K562 (cell line): ENCODE data around the gene LZTFL1. TPM values are rescaled to one million over a fixed set of nuclear protein-coding genes. Genes with fewer than 3 reads are reported as not detected.

Experiments
- ATAC-seq: fragments of 200-7000 bp; cut with Tn5 transposase; 3 replicates; pipeline ENCODE4 v1.9.1; 2020; ENCODE audit warnings: moderate library complexity
- BruUV-seq: library from RNA; stranded (reverse); fragments of 400-500 nt; replicated peaks from 2 replicates; lab custom pipeline; 2021; lab: Mats Ljungman, UMichigan
- CTCF ChIA-PET: fragments of 300-600 bp; formaldehyde crosslinking; extraction: SDS; loops from one replicate; lab custom pipeline; 2021; ENCODE audit warnings: low intra/inter-chr PET ratio; lab: Yijun Ruan, JAX
- POLR2A ChIA-PET: fragments of 300-600, 350-650 bp; sonication (Branson Sonifier 250); formaldehyde crosslinking; extraction: SDS; loops from one replicate; lab custom pipeline; 2021; ENCODE audit warnings: antibody characterized with exemption, inconsistent platforms; lab: Yijun Ruan, JAX
- DNase-seq, 4 experiments: peaks; one replicate each; pipeline versions ENCODE4 v3.0.0 to v3.0.0-alpha.2; 2011 to 2018; ENCODE audit warnings: low spot score in 3 of 4, mixed read lengths in 3 of 4; ENCODE audit errors: extremely low read depth in 1 of 4
- FAIRE-seq: peaks from 2 replicates; lab custom pipeline; 2011; peaks lifted over from hg19 to GRCh38; lab: Jason Lieb, UNC
- H2AFZ ChIP-seq: 2 replicates; pipeline ENCODE4 v1.6.0; 2011; ENCODE audit warnings: low read depth, low read length, control low read depth, inconsistent platforms
- H3K27ac ChIP-seq: fragments of 200-600 bp; 3 replicates; pipeline ENCODE4 v1.8.0; 2011; ENCODE audit warnings: low read depth, mild to moderate bottlenecking, control low read depth, inconsistent platforms, low read length, moderate library complexity, mixed read lengths; ENCODE audit errors: extremely low read depth
- H3K27me3 ChIP-seq, 2 experiments: fragments of 300-600 bp in 1 of 2; 2 replicates in 1 of 2; 3 replicates in 1 of 2; pipeline versions ENCODE4 v1.6.0 to v1.8.0; 2011; ENCODE audit warnings: inconsistent platforms in 2 of 2, low read length in 2 of 2, mild to moderate bottlenecking in 1 of 2, mixed read lengths in 1 of 2, moderate library complexity in 1 of 2; ENCODE audit not compliant: control insufficient read depth in 2 of 2, insufficient read depth in 2 of 2
- H3K36me3 ChIP-seq: fragments of 300-600 bp; 3 replicates; pipeline ENCODE4 v1.8.0; 2011; ENCODE audit warnings: mild to moderate bottlenecking, low read length, inconsistent platforms; ENCODE audit not compliant: control insufficient read depth, insufficient read depth
- H3K4me1 ChIP-seq, 2 experiments: fragments of 200-600 bp in 1 of 2; replicated peaks in 1 of 2; 2 replicates in 1 of 2; 3 replicates in 1 of 2; pipeline versions ENCODE4 v1.5.1 to v1.8.0; 2011; ENCODE audit warnings: inconsistent platforms in 2 of 2, low read length in 2 of 2, mild to moderate bottlenecking in 1 of 2, mixed read lengths in 1 of 2, moderate library complexity in 1 of 2; ENCODE audit not compliant: control insufficient read depth in 2 of 2, insufficient read depth in 2 of 2
- H3K4me2 ChIP-seq: 2 replicates; pipeline ENCODE4 v1.6.1; 2011; ENCODE audit warnings: low read length, control low read depth, inconsistent platforms, mixed read lengths; ENCODE audit not compliant: insufficient read depth
- H3K4me3 ChIP-seq: fragments of 200-600 bp; sonication (generic), shearing (Covaris generic); 2 replicates; pipeline ENCODE4 v1.5.1; 2016; ENCODE audit warnings: control low read depth, inconsistent platforms
- H3K79me2 ChIP-seq: fragments of 200-600 bp; 3 replicates; pipeline ENCODE4 v1.8.0; 2011; ENCODE audit warnings: low read length, inconsistent platforms; ENCODE audit not compliant: control insufficient read depth, insufficient read depth
- H3K9ac ChIP-seq, 2 experiments: 2 replicates each; pipeline versions ENCODE4 v1.6.0 to v1.6.1; 2011; ENCODE audit warnings: low read depth in 2 of 2, low read length in 2 of 2, control low read depth in 1 of 2, inconsistent platforms in 1 of 2, mild to moderate bottlenecking in 1 of 2, mixed read lengths in 1 of 2; ENCODE audit not compliant: insufficient read depth in 1 of 2
- H3K9me1 ChIP-seq: one replicate; pipeline ENCODE4 v1.6.0; 2011; ENCODE audit warnings: inconsistent platforms, mild to moderate bottlenecking, low read length, moderate library complexity; ENCODE audit not compliant: control insufficient read depth, insufficient read depth
- H3K9me3 ChIP-seq: replicated peaks from 2 replicates; pipeline ENCODE4 v1.5.1; 2011; ENCODE audit warnings: low read depth, low read length, inconsistent platforms; ENCODE audit not compliant: control insufficient read depth, insufficient read depth
- H4K20me1 ChIP-seq: replicated peaks from 2 replicates; pipeline ENCODE4 v1.6.1; 2011; ENCODE audit warnings: low read length, inconsistent platforms, mixed read lengths; ENCODE audit not compliant: control insufficient read depth, insufficient read depth
- ARID1B ChIP-seq: fragments of 450-650 bp; IDR thresholded peaks from 2 replicates; pipeline ENCODE4 v1.6.1; 2016; ENCODE audit warnings: antibody characterized with exemption, mild to moderate bottlenecking, inconsistent platforms
- BRD9 ChIP-seq: fragments of 450-650 bp; IDR thresholded peaks from 2 replicates; pipeline ENCODE4 v1.6.1; 2018; ENCODE audit warnings: low read depth; ENCODE audit not compliant: partially characterized antibody
- CBFA2T3 ChIP-seq: fragments of 450-650 bp; IDR thresholded peaks from 2 replicates; pipeline ENCODE4 v1.6.1; 2017
- E2F3 ChIP-seq: fragments of 250-450 bp; sonication (Bioruptor Pico); IDR thresholded peaks from 2 replicates; pipeline ENCODE4 v1.4.0; 2020; ENCODE audit warnings: mild to moderate bottlenecking
- FOXK2 ChIP-seq, 2 experiments: fragments of 450-650 bp; IDR thresholded peaks in 1 of 2; conservative IDR thresholded peaks in 1 of 2; 2 replicates each; pipeline ENCODE4 v1.6.1; 2016; ENCODE audit warnings: low read depth in 2 of 2, mild to moderate bottlenecking in 1 of 2
- IFI16 ChIP-seq: fragments of 250-450 bp; sonication (Bioruptor Pico); IDR thresholded peaks from 2 replicates; pipeline ENCODE4 v2.1.2; 2022; ENCODE audit warnings: mild to moderate bottlenecking, inconsistent platforms
- L3MBTL2 ChIP-seq: fragments of 450-650 bp; IDR thresholded peaks from 2 replicates; pipeline ENCODE4 v1.6.1; 2016; ENCODE audit warnings: mild to moderate bottlenecking, moderate library complexity
- PTTG1 ChIP-seq: fragments of 450-650 bp; IDR thresholded peaks from 2 replicates; pipeline ENCODE4 v1.6.1; 2016; ENCODE audit warnings: low read depth, mild to moderate bottlenecking, missing genetic modification characterization, missing compliant biosample characterization
- SFPQ ChIP-seq: fragments of 200-400 bp; formaldehyde crosslinking; IDR thresholded peaks from 2 replicates; pipeline ENCODE4 v1.6.1; 2017; ENCODE audit warnings: mild to moderate bottlenecking, low read depth, low read length, moderate library complexity
- WGBS: fragments of 100-300 bp; shearing (Covaris generic); methylation state at CpG from one replicate; pipeline ENCODE4 v1.1.6; 2016; ENCODE audit warnings: low coverage, mixed read lengths; ENCODE audit not compliant: insufficient coverage; ENCODE audit errors: missing lambda C conversion rate; 5-methylcytosine and 5-hydroxymethylcytosine counted together
- in situ Hi-C: fragments of 300-500 bp; cut with MboI; formaldehyde crosslinking; loops from 4 replicates; pipeline ENCODE4 v1.15.0; 2018; ENCODE audit warnings: inconsistent platforms, mixed read lengths
- intact Hi-C: fragments of 100-400 bp; cut with micrococcal nuclease; formaldehyde crosslinking; loops from 2 replicates; pipeline ENCODE4 v1.14.2; 2022
- polyA plus RNA-seq, 8 experiments: library from polyadenylated mRNA; depleted of rRNA in 4 of 8; stranded (reverse) in 5 of 8; unstranded in 3 of 8; fragments of >200 nt; fragmentation: Nextera tagmentation in 2 of 8; fragmentation: Illumina TruSeq in 1 of 8; extraction: Ambion mirVana in 2 of 8; extraction: Trizol in 1 of 8; gene quantifications; 2 replicates each; pipeline versions ENCODE4 v1.2.1 to v1.2.3, GENCODE V29; 2011 to 2014; ENCODE audit warnings: inconsistent platforms in 1 of 8, missing spikeins in 1 of 8
- total RNA-seq, 7 experiments: library from RNA; depleted of rRNA in 6 of 7; stranded (reverse); fragments of >200 nt in 6 of 7; fragmentation: Illumina TruSeq in 2 of 7; extraction: Trizol in 2 of 7; gene quantifications; 2 replicates each; pipeline versions ENCODE4 v1.2.1 to v1.2.3, GENCODE V29; 2011 to 2021; ENCODE audit warnings: low replicate concordance in 1 of 7

The LZTFL1 gene
- total and polyA plus RNA-seq, 9 of the 15 experiments (the other 6 are each of a cell fraction or from before 2014, with no cell fraction given): 10.7 to 33.7 (median 15.3) TPM

DNA sequence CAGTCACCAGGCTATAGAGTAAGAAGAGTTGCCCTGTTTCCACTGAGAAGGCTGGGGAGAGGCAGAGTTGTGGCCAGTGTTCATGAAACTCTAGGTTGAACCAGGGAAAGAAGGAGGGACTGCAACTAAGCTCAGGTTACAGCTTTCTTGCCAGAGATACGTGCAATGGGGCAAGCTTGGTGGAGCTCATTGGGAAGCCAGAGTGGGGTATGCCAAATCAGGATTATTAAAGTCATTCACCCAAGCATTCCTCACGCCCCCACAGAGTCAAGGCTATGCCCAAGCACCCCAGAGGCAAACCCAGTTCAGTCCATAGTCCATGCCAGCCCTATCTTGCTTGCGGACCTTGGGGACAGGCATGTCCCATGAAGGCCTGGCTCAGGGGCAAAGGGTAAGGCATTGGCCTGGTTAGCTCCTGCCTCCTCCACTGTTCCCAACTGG is 63.1 kb downstream of the LZTFL1 start:
- H3K9me1 ChIP-seq: no peaks in the 10 kb centered on the region
- no peak overlapping the region for H3K4me2 ChIP-seq
- CTCF ChIA-PET: no interaction called here
- no peak overlapping the region for H3K9ac ChIP-seq
- no peaks in the 10 kb centered on the region for H3K36me3 ChIP-seq
- DNase-seq (no peak), FAIRE-seq (no peak), ATAC-seq (no peak)
- H3K27me3 ChIP-seq: peaks cover 40 to 86% of the 10 kb centered on the region in 2 experiments
- H4K20me1 ChIP-seq: no peaks in the 10 kb centered on the region; the same call in none of the 2 replicates
- H3K4me1 ChIP-seq: peaks cover 0 to 9% of the 10 kb centered on the region in 2 experiments; a peak in 1 of 5 replicates
- no peaks in the 10 kb centered on the region for H3K79me2 ChIP-seq
- H3K9me3 ChIP-seq: no peaks in the 10 kb centered on the region
- intact Hi-C loops: no loop called here
- in situ Hi-C loops: no loop called here
- TF ChIP-seq L3MBTL2 (no peak), BRD9 (no peak), PTTG1 (tag) (no peak), FOXK2 (conservative IDR thresholded peaks at IDR 0.05 in 1 of 2, IDR thresholded peaks at IDR 0.05 in 1 of 2; ENCODE audit: low read depth in 2 of 2) (no peak), IFI16 (CRISPR knock-in tag) (no peak), ARID1B (no peak), E2F3 (no peak), CBFA2T3 (no peak), SFPQ (no peak)
- no peak overlapping the region for H3K4me3 ChIP-seq
- WGBS: 3% methylated on average over 3 of the region's 3 CpGs
- BruUV-seq: no TSS peak
- H2AFZ ChIP-seq: no peak overlapping the region
- POLR2A ChIA-PET: no interaction called here
- no peak overlapping the region for H3K27ac ChIP-seq
